Kidney (tissue), 14 donors: ENCODE results near the gene DPH6. TPM values are rescaled to one million over a fixed set of nuclear protein-coding genes. Genes with fewer than 3 reads are reported as not detected.

ENCODE experiments used
- DNase-seq, 5 donors: peaks; one replicate each; pipeline ENCODE4 v3.0.0-alpha.2; 2013 to 2020
- FAIRE-seq: peaks from 2 replicates; lab custom pipeline; 2012; peaks lifted over from hg19 to GRCh38; lab: Jason Lieb, UNC
- H3K27ac ChIP-seq, 2 donors: one replicate each; pipeline ENCODE4 v1.7.0; 2013; ENCODE audit warnings: low read depth in 2 of 2, low read length in 2 of 2, inconsistent platforms in 1 of 2
- H3K27me3 ChIP-seq: one replicate; pipeline ENCODE4 v1.7.1; 2013; ENCODE audit warnings: low read length, inconsistent platforms; ENCODE audit not compliant: control insufficient read depth, insufficient read depth
- H3K36me3 ChIP-seq, 3 donors: one replicate each; pipeline versions ENCODE4 v1.7.0 to v1.7.1; 2013; ENCODE audit warnings: low read length in 3 of 3, control low read depth in 1 of 3, inconsistent platforms in 1 of 3; ENCODE audit not compliant: insufficient read depth in 3 of 3, control insufficient read depth in 2 of 3
- H3K4me1 ChIP-seq, 3 donors: one replicate each; pipeline versions ENCODE4 v1.7.0 to v1.7.1; 2013; ENCODE audit warnings: low read length in 3 of 3, inconsistent platforms in 1 of 3, low read depth in 1 of 3; ENCODE audit not compliant: control insufficient read depth in 2 of 3, insufficient read depth in 2 of 3
- H3K4me3 ChIP-seq, 3 donors: one replicate each; pipeline versions ENCODE4 v1.7.0 to v1.8.1; 2013; ENCODE audit warnings: low read length in 3 of 3, control low read depth in 1 of 3, inconsistent platforms in 1 of 3
- H3K9ac ChIP-seq, 3 donors: one replicate each; pipeline versions ENCODE4 v1.7.0 to v1.7.1; 2013; ENCODE audit warnings: low read length in 3 of 3, control low read depth in 1 of 3, inconsistent platforms in 1 of 3
- H3K9me3 ChIP-seq, 3 donors: one replicate each; pipeline versions ENCODE4 v1.7.0 to v1.7.1; 2013; ENCODE audit warnings: low read length in 3 of 3, control low read depth in 1 of 3, inconsistent platforms in 1 of 3; ENCODE audit not compliant: control insufficient read depth in 2 of 3, insufficient read depth in 1 of 3
- intact Hi-C: fragments of 100-400 bp; cut with DNase I; formaldehyde crosslinking; loops from one replicate; pipeline ENCODE4 v1.11.1; 2022
- polyA plus RNA-seq: library from polyadenylated mRNA; stranded (reverse); fragments of 350-450 nt; fragmentation: Illumina TruSeq; extraction: RNeasy Lipid Tissue Mini Kit (QIAGEN cat#74804); gene quantifications from one replicate; pipeline ENCODE4 v1.2.3, GENCODE V29; 2014; ENCODE audit warnings: low read depth, low replicate concordance; ENCODE audit not compliant: insufficient read depth
- total RNA-seq: library from RNA; stranded (reverse); fragmentation: NEBNext Ultra II Directional; extraction: Animal tissue kit (Norgen Biotek cat#: 25700); gene quantifications from one replicate; pipeline ENCODE4 v1.2.1, GENCODE V29; 2021
- TF ChIP-seq, protein P1 (sequence below): IDR thresholded peaks from 3 replicates; pipeline ENCODE4 v1.5.1; 2012; ENCODE audit warnings: mild to moderate bottlenecking, moderate library complexity, borderline replicate concordance; ENCODE audit not compliant: insufficient read depth; ENCODE audit errors: extremely low read depth
- donor health status: control.
- donor health status: control.
- donor health status: control.
- donor health status: control.
- donor health status: control.
- donor health status: DM: yes; HTN: yes; CAD: no.
- donor health status: Normal renal cell carcinoma (clear cell type).

Gene DPH6
- total and polyA plus RNA-seq, 2 donors from 2014 or later: 10.1 to 29.8 TPM

DNA sequence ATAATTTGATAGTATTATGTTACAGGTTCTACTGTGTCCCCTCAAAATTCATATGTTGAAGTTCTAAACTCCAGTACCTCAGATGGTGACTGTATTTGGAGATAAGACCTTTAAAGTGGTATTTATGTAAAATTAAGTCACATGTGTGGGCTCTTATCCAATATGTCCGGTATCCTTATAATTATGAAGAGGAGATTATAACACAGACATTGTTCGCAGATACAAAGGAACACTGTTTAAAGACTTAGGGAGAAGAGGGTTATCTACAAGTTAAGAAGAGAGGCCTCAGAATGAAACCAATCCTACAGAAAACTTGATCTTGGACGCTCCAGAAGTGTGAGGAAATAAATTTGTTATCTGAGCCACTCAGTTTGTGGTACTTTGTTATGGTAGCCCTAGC, 50.9 kb downstream of the DPH6 start:
- DNase-seq (no peak), FAIRE-seq (no peak)
- no peaks in the 10 kb centered on the region for H3K36me3 ChIP-seq
- peaks cover 0 to 12% (median 2%) of the 10 kb centered on the region in 3 donors for H3K4me1 ChIP-seq
- peaks cover 0 to 3% (median 0%) of the 10 kb centered on the region in 3 donors for H3K9me3 ChIP-seq
- no peaks in the 10 kb centered on the region for H3K27me3 ChIP-seq
- intact Hi-C loops: no loop called here
- TF ChIP-seq, protein P1, sequence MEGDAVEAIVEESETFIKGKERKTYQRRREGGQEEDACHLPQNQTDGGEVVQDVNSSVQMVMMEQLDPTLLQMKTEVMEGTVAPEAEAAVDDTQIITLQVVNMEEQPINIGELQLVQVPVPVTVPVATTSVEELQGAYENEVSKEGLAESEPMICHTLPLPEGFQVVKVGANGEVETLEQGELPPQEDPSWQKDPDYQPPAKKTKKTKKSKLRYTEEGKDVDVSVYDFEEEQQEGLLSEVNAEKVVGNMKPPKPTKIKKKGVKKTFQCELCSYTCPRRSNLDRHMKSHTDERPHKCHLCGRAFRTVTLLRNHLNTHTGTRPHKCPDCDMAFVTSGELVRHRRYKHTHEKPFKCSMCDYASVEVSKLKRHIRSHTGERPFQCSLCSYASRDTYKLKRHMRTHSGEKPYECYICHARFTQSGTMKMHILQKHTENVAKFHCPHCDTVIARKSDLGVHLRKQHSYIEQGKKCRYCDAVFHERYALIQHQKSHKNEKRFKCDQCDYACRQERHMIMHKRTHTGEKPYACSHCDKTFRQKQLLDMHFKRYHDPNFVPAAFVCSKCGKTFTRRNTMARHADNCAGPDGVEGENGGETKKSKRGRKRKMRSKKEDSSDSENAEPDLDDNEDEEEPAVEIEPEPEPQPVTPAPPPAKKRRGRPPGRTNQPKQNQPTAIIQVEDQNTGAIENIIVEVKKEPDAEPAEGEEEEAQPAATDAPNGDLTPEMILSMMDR: no peak
- H3K27ac ChIP-seq: no peak overlapping the region
- H3K9ac ChIP-seq: no peak overlapping the region
- H3K4me3 ChIP-seq: no peak overlapping the region

DNA sequence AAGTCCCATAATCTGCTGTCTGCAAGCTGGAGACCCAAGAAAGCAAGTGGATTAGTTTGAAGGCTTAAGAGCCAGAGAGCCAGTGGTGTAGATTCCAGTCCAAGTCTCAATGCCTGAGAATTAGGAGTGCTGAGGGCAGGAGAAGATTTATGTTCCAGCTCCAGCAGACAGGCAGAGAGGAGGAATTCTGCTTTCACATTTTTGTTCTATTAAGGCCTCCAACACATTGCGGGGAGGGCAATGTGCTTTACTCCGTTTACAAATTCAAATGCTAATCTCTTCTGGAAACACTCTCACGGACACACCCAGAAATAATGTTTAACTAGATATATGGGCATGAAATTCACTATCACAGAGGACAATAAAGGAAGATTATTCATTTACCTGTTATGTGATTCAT, 54.0 kb downstream of the DPH6 start:
- H3K9ac ChIP-seq: no peak overlapping the region
- no peaks in the 10 kb centered on the region for H3K36me3 ChIP-seq
- no peak overlapping the region for H3K27ac ChIP-seq
- TF ChIP-seq, protein P1: no peak
- H3K4me3 ChIP-seq: no peak overlapping the region
- DNase-seq (no peak), FAIRE-seq (no peak)
- H3K4me1 ChIP-seq: peaks cover 0 to 12% (median 2%) of the 10 kb centered on the region in 3 donors
- intact Hi-C loops: no loop called here
- H3K9me3 ChIP-seq: peaks cover 0 to 3% (median 0%) of the 10 kb centered on the region in 3 donors
- no peaks in the 10 kb centered on the region for H3K27me3 ChIP-seq

DNA sequence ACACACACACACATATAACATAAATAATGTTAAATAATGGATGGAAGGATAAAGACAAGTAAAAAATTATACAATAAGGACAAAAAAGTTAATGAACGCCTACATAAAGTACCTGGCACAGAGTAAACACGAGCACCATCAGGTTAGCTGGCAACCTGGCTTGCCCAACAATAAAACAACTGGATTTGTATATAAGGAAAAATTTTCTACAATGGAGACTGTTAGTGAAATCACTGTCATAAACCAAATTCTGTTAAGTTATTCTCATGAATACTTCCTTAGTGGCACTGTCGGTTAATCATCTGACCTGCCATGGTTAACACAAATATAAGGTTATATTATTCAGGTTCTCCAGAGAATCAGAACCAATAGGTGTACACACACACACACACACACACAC, 54.8 kb downstream of the DPH6 start:
- Histone ChIP-seq H3K36me3 (no peaks in the 10 kb centered on the region), H3K4me3 (no peak overlapping the region), H3K9ac (no peak overlapping the region), H3K27me3 (no peaks in the 10 kb centered on the region), H3K27ac (no peak overlapping the region), H3K4me1 (peaks cover 0 to 12% (median 2%) of the 10 kb centered on the region in 3 donors), H3K9me3 (peaks cover 0 to 8% (median 0%) of the 10 kb centered on the region in 3 donors)
- FAIRE-seq (no peak), DNase-seq (no peak)
- TF ChIP-seq, protein P1: no peak
- intact Hi-C loops: no loop called here

DNA sequence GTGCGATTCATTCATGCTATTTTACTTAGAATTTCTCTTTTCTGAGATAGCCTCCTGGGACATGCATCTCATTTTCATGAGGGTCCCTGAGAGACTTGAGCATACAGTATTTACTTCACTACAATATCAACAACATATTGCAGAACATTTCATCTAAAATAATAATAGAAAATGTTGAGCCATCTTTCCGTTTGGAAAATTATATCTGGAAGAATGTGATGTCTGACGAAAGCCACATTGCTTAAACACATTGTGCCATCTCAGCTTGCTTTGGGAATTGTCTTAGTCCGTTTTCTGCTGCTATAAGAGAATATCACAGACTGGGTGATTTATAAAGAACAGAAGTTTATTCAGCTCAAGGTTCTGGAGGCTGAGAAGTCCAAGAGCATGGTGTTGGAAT, 55.5 kb downstream of the DPH6 start:
- Histone ChIP-seq H3K36me3 (no peaks in the 10 kb centered on the region), H3K9ac (no peak overlapping the region), H3K4me1 (peaks cover 0 to 12% (median 2%) of the 10 kb centered on the region in 3 donors), H3K4me3 (no peak overlapping the region), H3K27me3 (no peaks in the 10 kb centered on the region), H3K9me3 (peaks cover 0 to 10% (median 0%) of the 10 kb centered on the region in 3 donors), H3K27ac (no peak overlapping the region)
- intact Hi-C loops: no loop called here
- no peak for DNase-seq
- FAIRE-seq: no peak
- TF ChIP-seq, protein P1: no peak
